Endothelial cell of umbilical vein (primary cell): Measurements from ENCODE around the gene PLEKHG5. TPM values are rescaled to one million over a fixed set of nuclear protein-coding genes. Genes with fewer than 3 reads are reported as not detected.

Experiments used
- BruUV-seq: library from RNA; stranded (reverse); fragments of 400-500 nt; replicated peaks from 2 replicates; lab custom pipeline; 2021; lab: Mats Ljungman, UMichigan
- CTCF ChIA-PET: fragments of 300-600, 350-600 bp; sonication (Branson Sonifier 250); formaldehyde crosslinking; loops from one replicate; lab custom pipeline; 2021; ENCODE audit warnings: antibody characterized with exemption, inconsistent platforms; lab: Charles Lee
- POLR2A ChIA-PET: fragments of 300-600, 350-600 bp; sonication (Branson Sonifier 250); formaldehyde crosslinking; loops from one replicate; lab custom pipeline; 2021; ENCODE audit warnings: antibody characterized with exemption, inconsistent platforms; lab: Charles Lee
- DNase-seq: peaks from one replicate; pipeline ENCODE4 v3.0.0-alpha.2; 2011; ENCODE audit warnings: low read depth, low spot score
- FAIRE-seq: peaks from 2 replicates; lab custom pipeline; 2011; peaks lifted over from hg19 to GRCh38; lab: Jason Lieb, UNC
- H2AFZ ChIP-seq: 2 replicates; pipeline ENCODE4 v1.6.0; 2012; ENCODE audit warnings: low read depth, low read length, control low read depth, inconsistent platforms
- H3K27ac ChIP-seq: 2 replicates; pipeline ENCODE4 v1.5.1; 2011; ENCODE audit warnings: low read depth, mild to moderate bottlenecking, control low read depth, low read length, moderate library complexity; ENCODE audit not compliant: insufficient read depth
- H3K27me3 ChIP-seq, 2 experiments: 2 replicates each; pipeline versions ENCODE4 v1.6.0 to v1.6.1; 2011; ENCODE audit warnings: low read length in 2 of 2, mixed read lengths in 1 of 2; ENCODE audit not compliant: control insufficient read depth in 2 of 2, insufficient read depth in 2 of 2
- H3K36me3 ChIP-seq, 2 experiments: 2 replicates in 1 of 2; 3 replicates in 1 of 2; pipeline ENCODE4 v1.5.1; 2011; ENCODE audit warnings: low read length in 2 of 2, mild to moderate bottlenecking in 1 of 2, moderate library complexity in 1 of 2; ENCODE audit not compliant: control insufficient read depth in 2 of 2, insufficient read depth in 2 of 2; ENCODE audit errors: extremely low read depth in 1 of 2
- H3K4me1 ChIP-seq: 3 replicates; pipeline ENCODE4 v1.5.1; 2011; ENCODE audit warnings: mild to moderate bottlenecking, low read length; ENCODE audit not compliant: control insufficient read depth, insufficient read depth; ENCODE audit errors: extremely low read depth
- H3K4me2 ChIP-seq: 2 replicates; pipeline ENCODE4 v1.6.1; 2011; ENCODE audit warnings: low read length, control low read depth, mixed read lengths; ENCODE audit not compliant: insufficient read depth
- H3K4me3 ChIP-seq, 3 experiments: fragments of 200-600 bp in 1 of 3; sonication (generic), shearing (Covaris generic) in 1 of 3; replicated peaks in 1 of 3; 2 replicates each; pipeline ENCODE4 v1.5.1; 2011 to 2016; ENCODE audit warnings: control low read depth in 3 of 3, low read length in 3 of 3, mild to moderate bottlenecking in 2 of 3, inconsistent platforms in 1 of 3, low read depth in 1 of 3, moderate library complexity in 1 of 3; ENCODE audit not compliant: insufficient read depth in 1 of 3
- H3K79me2 ChIP-seq: 2 replicates; pipeline ENCODE4 v1.6.0; 2012; ENCODE audit warnings: low read length, inconsistent platforms; ENCODE audit not compliant: control insufficient read depth, insufficient read depth
- H3K9ac ChIP-seq: replicated peaks from 2 replicates; pipeline ENCODE3; 2011; ENCODE audit warnings: low read length, control low read depth; ENCODE audit not compliant: insufficient read depth; ENCODE audit errors: extremely low read depth
- H3K9me1 ChIP-seq: replicated peaks from 3 replicates; pipeline ENCODE4 v1.6.0; 2011; ENCODE audit warnings: mild to moderate bottlenecking, low read length; ENCODE audit not compliant: control insufficient read depth, insufficient read depth; ENCODE audit errors: extremely low read depth
- H3K9me3 ChIP-seq: replicated peaks from 2 replicates; pipeline ENCODE4 v1.5.1; 2012; ENCODE audit warnings: low read length, inconsistent platforms; ENCODE audit not compliant: control insufficient read depth, insufficient read depth
- H4K20me1 ChIP-seq: replicated peaks from 2 replicates; pipeline ENCODE3; 2011; ENCODE audit warnings: mild to moderate bottlenecking, low read length; ENCODE audit not compliant: control insufficient read depth, insufficient read depth; ENCODE audit errors: extremely low read depth
- CTCF ChIP-seq, 2 donors: IDR thresholded peaks; 1 replicate in 1 of 2; 2 replicates in 1 of 2; pipeline ENCODE4 v1.5.1; 2011; ENCODE audit warnings: low read length in 2 of 2, mild to moderate bottlenecking in 2 of 2, moderate library complexity in 2 of 2, control low read depth in 1 of 2, inconsistent platforms in 1 of 2, low read depth in 1 of 2; ENCODE audit not compliant: insufficient read depth in 1 of 2; ENCODE audit errors: extremely low read depth in 1 of 2
- EZH2 ChIP-seq: IDR thresholded peaks from 2 replicates; pipeline ENCODE4 v1.6.1; 2012; ENCODE audit warnings: borderline replicate concordance, low read depth, mild to moderate bottlenecking, moderate library complexity, low read length, inconsistent platforms; ENCODE audit not compliant: severe bottlenecking
- FOS ChIP-seq: IDR thresholded peaks from 2 replicates; pipeline ENCODE4 v1.6.1; 2011; ENCODE audit warnings: mild to moderate bottlenecking, low read length, moderate library complexity, borderline replicate concordance; ENCODE audit not compliant: insufficient read depth
- GATA2 ChIP-seq: IDR thresholded peaks from 2 replicates; pipeline ENCODE4 v1.7.0; 2011; ENCODE audit warnings: low read depth, mild to moderate bottlenecking, moderate library complexity, mixed read lengths, low read length; ENCODE audit not compliant: insufficient read length, insufficient read depth
- JUN ChIP-seq: IDR thresholded peaks from 2 replicates; pipeline ENCODE4 v1.6.1; 2011; ENCODE audit warnings: borderline replicate concordance, low read depth; ENCODE audit not compliant: insufficient read length, insufficient read depth
- MAX ChIP-seq: IDR thresholded peaks from 2 replicates; pipeline ENCODE4 v1.6.1; 2011; ENCODE audit not compliant: insufficient read depth, insufficient read length
- MYC ChIP-seq: IDR thresholded peaks from one replicate; pipeline ENCODE4 v1.6.1; 2011; ENCODE audit warnings: mild to moderate bottlenecking, low read depth, low read length
- POLR2A ChIP-seq: IDR thresholded peaks from 2 replicates; pipeline ENCODE4 v1.6.1; 2012; ENCODE audit warnings: low read depth, mild to moderate bottlenecking, control low read depth, low read length
- POLR2AphosphoS5 ChIP-seq: IDR thresholded peaks from 2 replicates; pipeline ENCODE4 v1.6.1; 2012; ENCODE audit warnings: low read depth, mild to moderate bottlenecking, control low read depth, low read length, moderate library complexity; ENCODE audit not compliant: insufficient read depth
- dilution Hi-C: fragments of 300-500 bp; cut with MboI; formaldehyde crosslinking; loops from one replicate; pipeline ENCODE4 v1.15.0; 2019; ENCODE audit warnings: low sequenced_read_pairs; ENCODE audit not compliant: extremely low pct_ligation_motif_present
- intact Hi-C: fragments of 100-400 bp; cut with micrococcal nuclease; formaldehyde crosslinking; loops from one replicate; pipeline ENCODE4 v1.10.0; 2022
- polyA plus RNA-seq, 4 experiments: library from polyadenylated mRNA; depleted of rRNA in 3 of 4; stranded (reverse) in 3 of 4; unstranded in 1 of 4; fragments of >200 nt; gene quantifications; 2 replicates each; pipeline versions ENCODE4 v1.2.1 to v1.2.3, GENCODE V29; 2011 to 2012; ENCODE audit warnings: missing spikeins in 1 of 4
- total RNA-seq: library from RNA; stranded (reverse); gene quantifications from 2 replicates; pipeline ENCODE4 v1.2.3, GENCODE V29; 2021

The PLEKHG5 gene
- total and polyA plus RNA-seq, 2 donors (not counting 3 experiments of a cell fraction or from before 2014, with no cell fraction given) = 30.6 to 56.9 TPM

- no peak for FAIRE-seq
- POLR2A ChIA-PET = no interaction called here
Observed at GRCh38 chr1:6509919-6510291, 18.4 kb upstream of the PLEKHG5 start.

More at GRCh38 chr1:6509919-6510291, 18.4 kb upstream of the PLEKHG5 start:
- no peaks in the 10 kb centered on the region for H3K27me3 ChIP-seq
- TF ChIP-seq CTCF (IDR thresholded peaks at IDR 0.05; ENCODE audit: extremely low read depth in 1 of 2, insufficient read depth in 1 of 2, low read depth in 1 of 2, low read length in 2 of 2) (no peak), MAX (no peak), POLR2A (no peak), FOS (no peak), MYC (no peak), JUN (no peak), GATA2 (no peak), POLR2AphosphoS5 (no peak), EZH2 (no peak)
- no peaks in the 10 kb centered on the region for H3K36me3 ChIP-seq
- BruUV-seq = no TSS peak
- H3K9ac ChIP-seq = no peak overlapping the region
- no peak overlapping the region for H3K4me3 ChIP-seq
- H3K79me2 ChIP-seq = no peaks in the 10 kb centered on the region
- H3K4me1 ChIP-seq = no peaks in the 10 kb centered on the region
- intact Hi-C loops (no loop called here), dilution Hi-C loops (no loop called here)
- H3K9me3 ChIP-seq = no peaks in the 10 kb centered on the region
- no peak for DNase-seq
- CTCF ChIA-PET = interaction anchor here (1.0 to 1.2 kb wide), 2 partner anchors 19 to 137 kb away, joined by 3 to 4 read pairs; no protein-coding TSS in a partner anchor
- H4K20me1 ChIP-seq = no peaks in the 10 kb centered on the region
- H3K4me2 ChIP-seq = no peak overlapping the region
- H3K27ac ChIP-seq = no peak overlapping the region
- no peaks in the 10 kb centered on the region for H3K9me1 ChIP-seq
- H2AFZ ChIP-seq = no peak overlapping the region
